Spleen (tissue), 11 donors: ENCODE results near the gene G3BP1. TPM values are rescaled to one million over a fixed set of nuclear protein-coding genes. Genes with fewer than 3 reads are reported as not detected.

ENCODE experiments used
- DNase-seq: peaks from one replicate; pipeline ENCODE4 v3.0.0-alpha.2; 2020
- H3K27ac ChIP-seq, 8 donors: fragments of 200-600 bp; sonication (generic) in 7 of 8; 1 replicate in 4 of 8; 2 replicates in 4 of 8; pipeline versions ENCODE4 v1.5.0 to v1.8.0; 2016 to 2021; ENCODE audit warnings: inconsistent platforms in 4 of 8, mild to moderate bottlenecking in 4 of 8, moderate library complexity in 1 of 8
- H3K27me3 ChIP-seq, 7 donors: fragments of 200-600 bp; sonication (generic) in 6 of 7; replicated peaks in 1 of 7; 1 replicate in 4 of 7; 2 replicates in 3 of 7; pipeline versions ENCODE4 v1.5.0 to v1.8.0; 2016 to 2021; ENCODE audit warnings: inconsistent platforms in 3 of 7, mild to moderate bottlenecking in 1 of 7
- H3K36me3 ChIP-seq, 6 donors: fragments of 200-600 bp; sonication (generic) in 5 of 6; 1 replicate in 4 of 6; 2 replicates in 2 of 6; pipeline versions ENCODE4 v1.5.0 to v1.8.0; 2016 to 2021; ENCODE audit warnings: inconsistent platforms in 2 of 6
- H3K4me1 ChIP-seq, 6 donors: fragments of 200-600 bp; sonication (generic) in 5 of 6; 1 replicate in 3 of 6; 2 replicates in 3 of 6; pipeline versions ENCODE4 v1.5.0 to v1.8.0; 2016 to 2021; ENCODE audit warnings: inconsistent platforms in 3 of 6
- H3K4me3 ChIP-seq, 8 donors: fragments of 200-600 bp; sonication (generic) in 7 of 8; 1 replicate in 4 of 8; 2 replicates in 4 of 8; pipeline versions ENCODE4 v1.5.0 to v1.8.0; 2016 to 2021; ENCODE audit warnings: inconsistent platforms in 4 of 8, mild to moderate bottlenecking in 4 of 8, moderate library complexity in 2 of 8
- H3K9me3 ChIP-seq, 8 donors: fragments of 200-600 bp; sonication (generic) in 7 of 8; 1 replicate in 4 of 8; 2 replicates in 4 of 8; pipeline versions ENCODE4 v1.5.0 to v1.8.0; 2016 to 2021; ENCODE audit warnings: inconsistent platforms in 4 of 8
- POLR2A ChIP-seq, 3 donors: fragments of 450-650 bp; IDR thresholded peaks; one replicate each; pipeline ENCODE4 v1.5.1; 2017; ENCODE audit warnings: antibody characterized with exemption in 3 of 3, mild to moderate bottlenecking in 1 of 3
- POLR2AphosphoS5 ChIP-seq, 3 donors: sonication (generic); formaldehyde crosslinking; IDR thresholded peaks; one replicate each; pipeline ENCODE4 v1.5.1; 2017; ENCODE audit warnings: antibody characterized with exemption in 3 of 3
- WGBS, 5 donors: extraction: QIAGEN DNeasy Blood & Tissue Kit in 3 of 5; methylation state at CpG; one replicate each; pipeline versions ENCODE4 v1.1.5 to v1.1.7; 2013 to 2018; 5-methylcytosine and 5-hydroxymethylcytosine counted together
- intact Hi-C: fragments of 100-400 bp; cut with DNase I; formaldehyde crosslinking; loops from one replicate; pipeline ENCODE4 v1.15.0; 2023; ENCODE audit warnings: low total_unique reads
- polyA plus RNA-seq, 3 donors: library from polyadenylated mRNA; stranded (reverse); fragments of 200-250 nt; gene quantifications; one replicate each; pipeline ENCODE4 v1.2.1, GENCODE V29; 2013
- total RNA-seq, 7 donors: library from RNA; depleted of rRNA in 3 of 7; stranded (reverse); fragments of >200 nt in 3 of 7; fragmentation: NEBNext Ultra II Directional in 4 of 7; extraction: Animal tissue kit (Norgen Biotek cat#: 25700) in 4 of 7; gene quantifications; one replicate each; pipeline versions ENCODE4 v1.1.0 to v1.2.1, GENCODE V29; 2016 to 2021
- TF ChIP-seq, protein P1 (sequence below), 11 experiments: fragments of 200-600 bp in 7 of 11; fragments of 450-650 bp in 4 of 11; sonication (generic) in 4 of 11; IDR thresholded peaks in 8 of 11; conservative IDR thresholded peaks in 3 of 11; 1 replicate in 7 of 11; 2 replicates in 4 of 11; pipeline versions ENCODE4 v1.4.0 to v1.8.0; 2016 to 2021; ENCODE audit warnings: antibody characterized with exemption in 11 of 11, inconsistent platforms in 4 of 11, mild to moderate bottlenecking in 1 of 11
- donor health status: healthy with polysubstance abuse.
- donor health status: DM: no; HTN: no; CAD: no; lungs with moderate emphysema.
- donor health status: DM: no; HTN: no; CAD: no.
- donor health status: Bipolar disorder and iron deficiency.
- donor health status: healthy.
- donor health status: DM: no; HTN: no; CAD: no.
- donor health status: DM: yes; HTN: yes; CAD: no.

Gene G3BP1
- total and polyA plus RNA-seq, 10 donors: 16.1 to 167 (median 151) TPM

GRCh38 chr5:151810449-151810848 is 38.7 kb downstream of the G3BP1 start:
- Histone ChIP-seq H3K4me1 (no peaks in the 10 kb centered on the region), H3K27ac (no peak overlapping the region), H3K36me3 (peaks cover 0 to 99% (median 43%) of the 10 kb centered on the region in 6 donors), H3K4me3 (no peak overlapping the region), H3K9me3 (no peaks in the 10 kb centered on the region), H3K27me3 (no peaks in the 10 kb centered on the region)
- WGBS, 5 donors: 40 to 84% (median 49%) methylated on average over 1 of the region's 1 CpG
- TF ChIP-seq POLR2A (IDR thresholded peaks at IDR 0.05): no peak
- no peak for TF ChIP-seq POLR2AphosphoS5 (IDR thresholded peaks at IDR 0.05)
- TF ChIP-seq, protein P1, sequence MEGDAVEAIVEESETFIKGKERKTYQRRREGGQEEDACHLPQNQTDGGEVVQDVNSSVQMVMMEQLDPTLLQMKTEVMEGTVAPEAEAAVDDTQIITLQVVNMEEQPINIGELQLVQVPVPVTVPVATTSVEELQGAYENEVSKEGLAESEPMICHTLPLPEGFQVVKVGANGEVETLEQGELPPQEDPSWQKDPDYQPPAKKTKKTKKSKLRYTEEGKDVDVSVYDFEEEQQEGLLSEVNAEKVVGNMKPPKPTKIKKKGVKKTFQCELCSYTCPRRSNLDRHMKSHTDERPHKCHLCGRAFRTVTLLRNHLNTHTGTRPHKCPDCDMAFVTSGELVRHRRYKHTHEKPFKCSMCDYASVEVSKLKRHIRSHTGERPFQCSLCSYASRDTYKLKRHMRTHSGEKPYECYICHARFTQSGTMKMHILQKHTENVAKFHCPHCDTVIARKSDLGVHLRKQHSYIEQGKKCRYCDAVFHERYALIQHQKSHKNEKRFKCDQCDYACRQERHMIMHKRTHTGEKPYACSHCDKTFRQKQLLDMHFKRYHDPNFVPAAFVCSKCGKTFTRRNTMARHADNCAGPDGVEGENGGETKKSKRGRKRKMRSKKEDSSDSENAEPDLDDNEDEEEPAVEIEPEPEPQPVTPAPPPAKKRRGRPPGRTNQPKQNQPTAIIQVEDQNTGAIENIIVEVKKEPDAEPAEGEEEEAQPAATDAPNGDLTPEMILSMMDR (IDR thresholded peaks at IDR 0.05 in 8 of 11, conservative IDR thresholded peaks at IDR 0.05 in 3 of 11): no peak
- no peak for DNase-seq
- intact Hi-C loops: no loop called here

DNA sequence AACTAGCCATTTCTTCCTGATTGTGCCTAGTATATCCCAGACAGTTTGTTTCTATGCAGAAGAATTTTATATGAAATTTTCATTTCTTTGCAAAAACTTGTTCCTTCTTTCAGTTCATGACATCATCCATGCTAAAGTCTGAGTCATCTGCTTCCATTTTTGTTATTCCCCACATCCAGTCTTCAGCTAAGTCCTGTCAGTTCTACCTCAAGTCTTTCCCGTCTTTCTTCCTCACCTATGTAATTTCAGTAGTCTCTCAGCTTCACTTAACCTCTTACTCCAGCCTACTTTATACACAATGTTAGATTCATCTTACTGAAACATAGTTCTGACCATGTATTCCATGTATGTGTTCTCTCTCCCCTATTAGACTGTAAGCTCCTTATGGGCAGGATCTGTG is 39.1 kb downstream of the G3BP1 start:
- TF ChIP-seq, protein P1 (IDR thresholded peaks at IDR 0.05 in 8 of 11, conservative IDR thresholded peaks at IDR 0.05 in 3 of 11): no peak
- TF ChIP-seq POLR2A (IDR thresholded peaks at IDR 0.05) (no peak), POLR2AphosphoS5 (IDR thresholded peaks at IDR 0.05) (no peak)
- no peak for DNase-seq
- Histone ChIP-seq H3K9me3 (no peaks in the 10 kb centered on the region), H3K4me1 (no peaks in the 10 kb centered on the region), H3K27ac (no peak overlapping the region), H3K36me3 (peaks cover 0 to 98% (median 42%) of the 10 kb centered on the region in 6 donors), H3K4me3 (no peak overlapping the region), H3K27me3 (no peaks in the 10 kb centered on the region)
- WGBS, 5 donors: 80 to 96% (median 93%) methylated on average over 1 of the region's 1 CpG
- intact Hi-C loops: no loop called here

DNA sequence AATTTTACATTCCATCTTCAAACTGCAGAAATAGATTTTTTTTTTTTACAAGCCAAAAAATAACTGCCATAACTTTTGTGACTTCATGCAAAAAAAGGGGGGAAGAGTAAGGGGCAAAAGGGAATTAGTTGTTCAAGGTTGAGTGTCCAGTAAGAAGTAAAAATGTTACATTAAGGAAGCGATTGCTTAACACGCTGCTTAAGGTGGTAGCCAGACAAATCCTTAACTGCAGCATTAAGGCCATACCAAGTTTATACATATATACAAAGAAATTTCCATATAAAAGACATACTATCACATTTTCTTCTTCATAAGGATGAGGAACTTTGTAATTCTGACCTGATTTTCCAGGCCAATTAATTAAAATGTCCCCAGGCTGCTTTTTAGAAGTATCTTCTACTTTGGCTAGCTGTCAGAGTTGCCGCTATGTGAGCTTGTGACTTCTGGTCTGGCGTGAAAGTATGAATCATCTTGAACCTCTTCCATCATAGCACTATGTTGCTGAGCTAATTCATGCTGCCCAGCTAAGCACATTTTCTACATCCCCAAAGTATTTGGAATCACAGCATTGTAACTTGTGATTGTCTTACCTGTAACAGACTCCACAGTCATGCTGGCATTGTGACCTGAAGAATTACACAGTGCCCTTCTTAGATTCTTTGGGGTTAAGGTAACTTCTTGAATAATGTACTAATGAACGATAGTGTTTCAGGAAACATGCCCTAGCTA is 40.0 kb downstream of the G3BP1 start:
- 92 to 97% (median 95%) methylated on average over 5 of the region's 5 CpGs for WGBS, 5 donors
- no peak for TF ChIP-seq POLR2AphosphoS5 (IDR thresholded peaks at IDR 0.05)
- TF ChIP-seq POLR2A (IDR thresholded peaks at IDR 0.05): no peak
- TF ChIP-seq, protein P1 (IDR thresholded peaks at IDR 0.05 in 8 of 11, conservative IDR thresholded peaks at IDR 0.05 in 3 of 11): no peak

DNA sequence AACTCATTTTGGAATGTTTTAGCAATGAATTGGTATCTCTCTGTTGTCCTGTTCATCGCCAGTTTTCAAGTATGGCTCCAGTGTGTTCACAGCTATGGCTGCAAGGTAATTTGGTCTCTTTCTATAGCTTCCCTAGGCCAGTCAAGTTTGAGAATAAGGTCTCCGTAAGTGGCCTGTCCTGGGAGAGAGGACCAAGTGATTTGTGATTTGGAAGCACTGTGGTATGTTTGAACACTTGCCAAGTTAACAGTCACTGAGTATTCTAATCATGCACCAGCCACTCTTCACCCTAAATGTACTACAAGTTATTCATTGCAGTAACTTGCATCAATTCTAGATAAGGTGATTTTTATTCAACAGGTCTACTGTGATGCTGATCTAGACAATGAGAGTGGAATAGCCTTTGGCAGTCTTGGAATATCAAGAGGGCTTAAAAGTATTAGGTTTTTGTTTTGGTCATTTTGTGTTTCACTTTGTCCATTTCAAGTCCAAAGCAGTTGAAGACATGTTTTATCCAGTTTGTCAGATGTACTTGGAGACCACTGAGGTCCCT is 41.1 kb downstream of the G3BP1 start:
- no peak overlapping the region for H3K27ac ChIP-seq
- H3K4me3 ChIP-seq: no peak overlapping the region
- no peaks in the 10 kb centered on the region for H3K9me3 ChIP-seq
- WGBS, 5 donors: 87 to 96% (median 91%) methylated on average over 2 of the region's 2 CpGs
- TF ChIP-seq POLR2AphosphoS5 (IDR thresholded peaks at IDR 0.05) (no peak), POLR2A (IDR thresholded peaks at IDR 0.05) (no peak)
- TF ChIP-seq, protein P1 (IDR thresholded peaks at IDR 0.05 in 8 of 11, conservative IDR thresholded peaks at IDR 0.05 in 3 of 11): no peak
- no peaks in the 10 kb centered on the region for H3K27me3 ChIP-seq
- DNase-seq: no peak
- H3K4me1 ChIP-seq: no peaks in the 10 kb centered on the region
- intact Hi-C loops: no loop called here
- H3K36me3 ChIP-seq: peaks cover 0 to 86% (median 33%) of the 10 kb centered on the region in 6 donors

More for the DNA sequence above, 40.0 kb downstream of the G3BP1 start:
- Histone ChIP-seq H3K4me1 (no peaks in the 10 kb centered on the region), H3K27ac (no peak overlapping the region), H3K4me3 (no peak overlapping the region), H3K27me3 (no peaks in the 10 kb centered on the region), H3K36me3 (peaks cover 0 to 96% (median 37%) of the 10 kb centered on the region in 6 donors), H3K9me3 (no peaks in the 10 kb centered on the region)
- intact Hi-C loops: no loop called here
- no peak for DNase-seq
